Neural cell (in vitro differentiated cells): ENCODE data around the gene PTPRT. TPM values are rescaled to one million over a fixed set of nuclear protein-coding genes. Genes with fewer than 3 reads are reported as not detected.

ENCODE experiments used
- H2AFZ ChIP-seq: fragments of 200-600, 300-800 bp; sonication (generic), shearing (Covaris generic); 2 replicates; pipeline ENCODE4 v1.6.0; 2014; ENCODE audit warnings: low read depth, mild to moderate bottlenecking, antibody characterized with exemption, low read length, moderate library complexity
- H3F3A ChIP-seq: fragments of 200-600 bp; shearing (Covaris generic); 2 replicates; pipeline ENCODE4 v1.6.1; 2016; ENCODE audit warnings: mild to moderate bottlenecking, moderate library complexity, mixed read lengths, antibody characterized with exemption, low read length; ENCODE audit not compliant: insufficient read depth, poor library complexity, severe bottlenecking
- H3K27ac ChIP-seq: fragments of 200-600, 300-800 bp; sonication (generic), shearing (Covaris generic); 2 replicates; pipeline ENCODE4 v1.5.1; 2014; ENCODE audit warnings: mild to moderate bottlenecking, low read length, moderate library complexity
- H3K27me3 ChIP-seq: fragments of 300-800, 200-600 bp; sonication (generic), shearing (Covaris generic); 2 replicates; pipeline ENCODE4 v1.6.0; 2014; ENCODE audit warnings: mild to moderate bottlenecking, low read depth, low read length, moderate library complexity; ENCODE audit not compliant: insufficient read depth
- H3K36me3 ChIP-seq: fragments of 300-800, 200-600 bp; sonication (generic), shearing (Covaris generic); 2 replicates; pipeline ENCODE4 v1.5.1; 2014; ENCODE audit warnings: mild to moderate bottlenecking, antibody characterized with exemption, low read length, moderate library complexity; ENCODE audit not compliant: insufficient read depth
- H3K4me2 ChIP-seq: fragments of 300-800, 200-600 bp; sonication (generic), shearing (Covaris generic); 2 replicates; pipeline ENCODE4 v1.6.0; 2014; ENCODE audit warnings: mild to moderate bottlenecking, low read length
- H3K4me3 ChIP-seq: fragments of 300-800, 200-600 bp; sonication (generic), shearing (Covaris generic); 2 replicates; pipeline ENCODE4 v1.5.1; 2014; ENCODE audit warnings: mild to moderate bottlenecking, low read length, moderate library complexity
- H3K79me2 ChIP-seq: fragments of 200-600 bp; shearing (Covaris generic); replicated peaks from 2 replicates; pipeline ENCODE4 v1.6.0; 2014; ENCODE audit warnings: mild to moderate bottlenecking, low read length, moderate library complexity; ENCODE audit not compliant: insufficient read depth
- H3K9ac ChIP-seq: fragments of 300-800, 200-600 bp; sonication (generic), shearing (Covaris generic); 2 replicates; pipeline ENCODE4 v1.6.1; 2016; ENCODE audit warnings: mild to moderate bottlenecking, low read length, mixed read lengths
- H3K9me2 ChIP-seq: fragments of 200-600 bp; shearing (Covaris generic); 2 replicates; pipeline ENCODE4 v1.6.1; 2016; ENCODE audit warnings: mild to moderate bottlenecking, low read length, mixed read lengths; ENCODE audit not compliant: insufficient read depth
- H3K9me3 ChIP-seq: fragments of 200-600, 300-800 bp; sonication (generic), shearing (Covaris generic); 2 replicates; pipeline ENCODE4 v1.6.1; 2016; ENCODE audit warnings: mild to moderate bottlenecking, mixed run types, low read length, moderate library complexity, mixed read lengths
- H4K20me1 ChIP-seq: fragments of 200-600 bp; shearing (Covaris generic); 2 replicates; pipeline ENCODE4 v1.6.1; 2016; ENCODE audit warnings: mild to moderate bottlenecking, mixed run types; ENCODE audit not compliant: insufficient read depth
- CTCF ChIP-seq: fragments of 450-650 bp; IDR thresholded peaks from 2 replicates; pipeline ENCODE4 v1.5.1; 2014; ENCODE audit warnings: antibody characterized with exemption, mild to moderate bottlenecking, moderate library complexity; ENCODE audit not compliant: poor library complexity, severe bottlenecking
- EP300 ChIP-seq: fragments of 450-650 bp; conservative IDR thresholded peaks from 2 replicates; pipeline ENCODE4 v1.6.1; 2014; ENCODE audit warnings: antibody characterized with exemption, mild to moderate bottlenecking, moderate library complexity; ENCODE audit not compliant: poor library complexity, severe bottlenecking
- EZH2 ChIP-seq: fragments of 200-600, 300-800 bp; shearing (Covaris generic), sonication (generic); IDR thresholded peaks from 2 replicates; pipeline ENCODE4 v1.6.1; 2014; ENCODE audit warnings: antibody characterized with exemption, low read length, borderline replicate concordance, mild to moderate bottlenecking; ENCODE audit not compliant: insufficient read depth, poor library complexity, severe bottlenecking
- MXI1 ChIP-seq: fragments of 450-650 bp; conservative IDR thresholded peaks from 2 replicates; pipeline ENCODE4 v1.6.1; 2014; ENCODE audit warnings: antibody characterized with exemption, mild to moderate bottlenecking; ENCODE audit not compliant: poor library complexity, severe bottlenecking
- POLR2AphosphoS5 ChIP-seq: IDR thresholded peaks from 2 replicates; pipeline ENCODE4 v1.6.1; 2012
- RAD21 ChIP-seq: fragments of 450-650 bp; conservative IDR thresholded peaks from 2 replicates; pipeline ENCODE4 v1.6.1; 2014; ENCODE audit warnings: antibody characterized with exemption, mild to moderate bottlenecking, moderate library complexity
- REST ChIP-seq: IDR thresholded peaks from 2 replicates; pipeline ENCODE4 v1.6.1; 2012; ENCODE audit warnings: borderline replicate concordance
- SMC3 ChIP-seq: fragments of 450-650 bp; conservative IDR thresholded peaks from 2 replicates; pipeline ENCODE4 v1.6.1; 2014; ENCODE audit warnings: antibody characterized with exemption, mild to moderate bottlenecking, moderate library complexity; ENCODE audit not compliant: poor library complexity
- TAF1 ChIP-seq: IDR thresholded peaks from 2 replicates; pipeline ENCODE4 v1.6.1; 2012; ENCODE audit warnings: low read depth
- polyA plus RNA-seq: library from polyadenylated mRNA; depleted of rRNA; stranded (reverse); fragments of >200 nt; gene quantifications from 2 replicates; pipeline ENCODE4 v1.2.3, GENCODE V29; 2014

PTPRT gene
- polyA plus RNA-seq, 1 donor from 2014 or later = 9.2 TPM

DNA sequence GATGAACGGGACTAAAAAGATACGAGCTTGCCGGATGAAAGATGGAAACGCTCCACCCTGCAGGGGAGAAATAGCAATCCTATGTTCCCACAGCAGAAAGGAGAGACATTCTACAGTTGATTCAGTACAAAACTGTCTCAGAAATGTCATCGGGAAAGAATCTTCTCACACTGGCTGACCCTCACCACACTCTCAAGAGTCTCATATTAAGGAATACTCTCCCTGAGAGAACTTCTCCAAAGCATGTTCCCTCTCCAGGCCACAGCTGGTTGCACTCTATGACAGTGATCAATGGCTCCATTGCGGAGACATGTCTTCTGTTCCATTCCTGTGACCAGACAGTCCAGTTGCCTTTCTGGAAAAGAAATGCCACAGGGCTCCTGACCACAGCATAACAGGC lies 813.6 kb downstream of the PTPRT start:
- H3K79me2 ChIP-seq = no peaks in the 10 kb centered on the region
- no peaks in the 10 kb centered on the region for H3K27me3 ChIP-seq
- H3K4me3 ChIP-seq = no peak overlapping the region
- no peaks in the 10 kb centered on the region for H4K20me1 ChIP-seq
- H3K9me2 ChIP-seq = no peaks in the 10 kb centered on the region
- no peak overlapping the region for H3K27ac ChIP-seq
- H2AFZ ChIP-seq = no peak overlapping the region
- no peak overlapping the region for H3K9ac ChIP-seq
- no peaks in the 10 kb centered on the region for H3F3A ChIP-seq
- H3K9me3 ChIP-seq = no peaks in the 10 kb centered on the region
- no peak overlapping the region for H3K4me2 ChIP-seq
- no peaks in the 10 kb centered on the region for H3K36me3 ChIP-seq
- TF ChIP-seq EP300 (no peak), REST (no peak), SMC3 (no peak), MXI1 (no peak), CTCF (no peak), RAD21 (no peak), POLR2AphosphoS5 (no peak), EZH2 (no peak), TAF1 (no peak)

GRCh38 chr20:42373049-42373448 lies 816.7 kb downstream of the PTPRT start:
- Histone ChIP-seq H4K20me1 (no peaks in the 10 kb centered on the region), H3K27me3 (peaks cover 9% of the 10 kb centered on the region), H3K79me2 (no peaks in the 10 kb centered on the region), H3K36me3 (no peaks in the 10 kb centered on the region), H3F3A (no peaks in the 10 kb centered on the region), H2AFZ (no peak overlapping the region), H3K27ac (no peak overlapping the region), H3K4me2 (no peak overlapping the region), H3K9ac (no peak overlapping the region), H3K4me3 (no peak overlapping the region), H3K9me3 (no peaks in the 10 kb centered on the region), H3K9me2 (no peaks in the 10 kb centered on the region)
- no peak for TF ChIP-seq REST
- no peak for TF ChIP-seq CTCF
- TF ChIP-seq MXI1 = no peak
- TF ChIP-seq POLR2AphosphoS5 = no peak
- no peak for TF ChIP-seq EP300
- no peak for TF ChIP-seq RAD21
